Neural cell (in vitro differentiated cells): ENCODE data around the gene NOL7. TPM values are rescaled to one million over a fixed set of nuclear protein-coding genes. Genes with fewer than 3 reads are reported as not detected.
A peak's percentile ranks its signal among the peaks of the same experiment; 100 is the strongest.

Source experiments
- H2AFZ ChIP-seq: fragments of 200-600, 300-800 bp; sonication (generic), shearing (Covaris generic); 2 replicates; pipeline ENCODE4 v1.6.0; 2014; ENCODE audit warnings: low read depth, mild to moderate bottlenecking, antibody characterized with exemption, low read length, moderate library complexity
- H3F3A ChIP-seq: fragments of 200-600 bp; shearing (Covaris generic); 2 replicates; pipeline ENCODE4 v1.6.1; 2016; ENCODE audit warnings: mild to moderate bottlenecking, moderate library complexity, mixed read lengths, antibody characterized with exemption, low read length; ENCODE audit not compliant: insufficient read depth, poor library complexity, severe bottlenecking
- H3K27ac ChIP-seq: fragments of 200-600, 300-800 bp; sonication (generic), shearing (Covaris generic); 2 replicates; pipeline ENCODE4 v1.5.1; 2014; ENCODE audit warnings: mild to moderate bottlenecking, low read length, moderate library complexity
- H3K27me3 ChIP-seq: fragments of 300-800, 200-600 bp; sonication (generic), shearing (Covaris generic); 2 replicates; pipeline ENCODE4 v1.6.0; 2014; ENCODE audit warnings: mild to moderate bottlenecking, low read depth, low read length, moderate library complexity; ENCODE audit not compliant: insufficient read depth
- H3K36me3 ChIP-seq: fragments of 300-800, 200-600 bp; sonication (generic), shearing (Covaris generic); 2 replicates; pipeline ENCODE4 v1.5.1; 2014; ENCODE audit warnings: mild to moderate bottlenecking, antibody characterized with exemption, low read length, moderate library complexity; ENCODE audit not compliant: insufficient read depth
- H3K4me2 ChIP-seq: fragments of 300-800, 200-600 bp; sonication (generic), shearing (Covaris generic); 2 replicates; pipeline ENCODE4 v1.6.0; 2014; ENCODE audit warnings: mild to moderate bottlenecking, low read length
- H3K4me3 ChIP-seq: fragments of 300-800, 200-600 bp; sonication (generic), shearing (Covaris generic); 2 replicates; pipeline ENCODE4 v1.5.1; 2014; ENCODE audit warnings: mild to moderate bottlenecking, low read length, moderate library complexity
- H3K79me2 ChIP-seq: fragments of 200-600 bp; shearing (Covaris generic); replicated peaks from 2 replicates; pipeline ENCODE4 v1.6.0; 2014; ENCODE audit warnings: mild to moderate bottlenecking, low read length, moderate library complexity; ENCODE audit not compliant: insufficient read depth
- H3K9ac ChIP-seq: fragments of 300-800, 200-600 bp; sonication (generic), shearing (Covaris generic); 2 replicates; pipeline ENCODE4 v1.6.1; 2016; ENCODE audit warnings: mild to moderate bottlenecking, low read length, mixed read lengths
- H3K9me2 ChIP-seq: fragments of 200-600 bp; shearing (Covaris generic); 2 replicates; pipeline ENCODE4 v1.6.1; 2016; ENCODE audit warnings: mild to moderate bottlenecking, low read length, mixed read lengths; ENCODE audit not compliant: insufficient read depth
- H3K9me3 ChIP-seq: fragments of 200-600, 300-800 bp; sonication (generic), shearing (Covaris generic); 2 replicates; pipeline ENCODE4 v1.6.1; 2016; ENCODE audit warnings: mild to moderate bottlenecking, mixed run types, low read length, moderate library complexity, mixed read lengths
- H4K20me1 ChIP-seq: fragments of 200-600 bp; shearing (Covaris generic); 2 replicates; pipeline ENCODE4 v1.6.1; 2016; ENCODE audit warnings: mild to moderate bottlenecking, mixed run types; ENCODE audit not compliant: insufficient read depth
- CTCF ChIP-seq: fragments of 450-650 bp; IDR thresholded peaks from 2 replicates; pipeline ENCODE4 v1.5.1; 2014; ENCODE audit warnings: antibody characterized with exemption, mild to moderate bottlenecking, moderate library complexity; ENCODE audit not compliant: poor library complexity, severe bottlenecking
- EP300 ChIP-seq: fragments of 450-650 bp; conservative IDR thresholded peaks from 2 replicates; pipeline ENCODE4 v1.6.1; 2014; ENCODE audit warnings: antibody characterized with exemption, mild to moderate bottlenecking, moderate library complexity; ENCODE audit not compliant: poor library complexity, severe bottlenecking
- EZH2 ChIP-seq: fragments of 200-600, 300-800 bp; shearing (Covaris generic), sonication (generic); IDR thresholded peaks from 2 replicates; pipeline ENCODE4 v1.6.1; 2014; ENCODE audit warnings: antibody characterized with exemption, low read length, borderline replicate concordance, mild to moderate bottlenecking; ENCODE audit not compliant: insufficient read depth, poor library complexity, severe bottlenecking
- MXI1 ChIP-seq: fragments of 450-650 bp; conservative IDR thresholded peaks from 2 replicates; pipeline ENCODE4 v1.6.1; 2014; ENCODE audit warnings: antibody characterized with exemption, mild to moderate bottlenecking; ENCODE audit not compliant: poor library complexity, severe bottlenecking
- POLR2AphosphoS5 ChIP-seq: IDR thresholded peaks from 2 replicates; pipeline ENCODE4 v1.6.1; 2012
- RAD21 ChIP-seq: fragments of 450-650 bp; conservative IDR thresholded peaks from 2 replicates; pipeline ENCODE4 v1.6.1; 2014; ENCODE audit warnings: antibody characterized with exemption, mild to moderate bottlenecking, moderate library complexity
- REST ChIP-seq: IDR thresholded peaks from 2 replicates; pipeline ENCODE4 v1.6.1; 2012; ENCODE audit warnings: borderline replicate concordance
- SMC3 ChIP-seq: fragments of 450-650 bp; conservative IDR thresholded peaks from 2 replicates; pipeline ENCODE4 v1.6.1; 2014; ENCODE audit warnings: antibody characterized with exemption, mild to moderate bottlenecking, moderate library complexity; ENCODE audit not compliant: poor library complexity
- TAF1 ChIP-seq: IDR thresholded peaks from 2 replicates; pipeline ENCODE4 v1.6.1; 2012; ENCODE audit warnings: low read depth
- polyA plus RNA-seq: library from polyadenylated mRNA; depleted of rRNA; stranded (reverse); fragments of >200 nt; gene quantifications from 2 replicates; pipeline ENCODE4 v1.2.3, GENCODE V29; 2014

The NOL7 gene
- polyA plus RNA-seq, 1 donor from 2014 or later = 117 TPM

GRCh38 chr6:13572240-13572639 lies 42.9 kb upstream of the NOL7 start:
- H3K4me3 ChIP-seq = no peak overlapping the region
- H3K36me3 ChIP-seq = no peaks in the 10 kb centered on the region
- no peaks in the 10 kb centered on the region for H3K9me2 ChIP-seq
- no peak overlapping the region for H2AFZ ChIP-seq
- H3K79me2 ChIP-seq = peaks cover 4% of the 10 kb centered on the region
- H3K27ac ChIP-seq = no peak overlapping the region
- H3K9me3 ChIP-seq = peaks cover 6% of the 10 kb centered on the region
- H3K9ac ChIP-seq = no peak overlapping the region
- H3K4me2 ChIP-seq = no peak overlapping the region
- H4K20me1 ChIP-seq = no peaks in the 10 kb centered on the region
- peaks cover 12% of the 10 kb centered on the region for H3F3A ChIP-seq
- TF ChIP-seq EP300 = no peak
- H3K27me3 ChIP-seq = no peaks in the 10 kb centered on the region

GRCh38 chr6:13572951-13573654 lies 42.0 kb upstream of the NOL7 start:
- Histone ChIP-seq H3K36me3 (no peaks in the 10 kb centered on the region), H3K4me2 (no peak overlapping the region), H3K9me3 (peaks cover 6% of the 10 kb centered on the region), H3K9me2 (no peaks in the 10 kb centered on the region), H3F3A (peaks cover 12% of the 10 kb centered on the region), H3K9ac (peak overlapping the region; percentile 87), H2AFZ (no peak overlapping the region), H3K4me3 (peak overlapping the region; percentile 91), H3K27ac (no peak overlapping the region), H3K27me3 (no peaks in the 10 kb centered on the region), H3K79me2 (peaks cover 4% of the 10 kb centered on the region), H4K20me1 (no peaks in the 10 kb centered on the region)
- TF ChIP-seq RAD21 (no peak), SMC3 (no peak), TAF1 (no peak), CTCF (no peak)

GRCh38 chr6:13573669-13574110 lies 41.4 kb upstream of the NOL7 start:
- peak overlapping the region; percentile 65 for H2AFZ ChIP-seq
- H3K36me3 ChIP-seq = no peaks in the 10 kb centered on the region
- H4K20me1 ChIP-seq = no peaks in the 10 kb centered on the region
- TF ChIP-seq TAF1 = no peak
- TF ChIP-seq REST = no peak
- TF ChIP-seq SMC3 = no peak
- TF ChIP-seq RAD21 = no peak
- no peak for TF ChIP-seq POLR2AphosphoS5
- no peak for TF ChIP-seq EZH2
- TF ChIP-seq CTCF = no peak
- TF ChIP-seq EP300 = no peak
- TF ChIP-seq MXI1 = no peak
- peaks cover 4% of the 10 kb centered on the region for H3K79me2 ChIP-seq
- H3K27ac ChIP-seq = peak overlapping the region; percentile 91
- peaks cover 6% of the 10 kb centered on the region for H3K9me3 ChIP-seq
- H3K4me3 ChIP-seq = peak overlapping the region; percentile 91
- no peaks in the 10 kb centered on the region for H3K27me3 ChIP-seq
- H3K9ac ChIP-seq = peak overlapping the region; percentile 87
- H3K4me2 ChIP-seq = peak overlapping the region; percentile 59
- no peaks in the 10 kb centered on the region for H3K9me2 ChIP-seq
- H3F3A ChIP-seq = peaks cover 12% of the 10 kb centered on the region
